Smooth muscle cell (in vitro differentiated cells): Measurements from ENCODE around the gene NIPAL3. TPM values are rescaled to one million over a fixed set of nuclear protein-coding genes. Genes with fewer than 3 reads are reported as not detected.
A peak's percentile ranks its signal among the peaks of the same experiment; 100 is the strongest.

Experiments used
- DNase-seq: peaks from one replicate; lab custom pipeline; 2025; ENCODE audit not compliant: unreplicated experiment; lab: John Stamatoyannopoulos, UW
- H2AFZ ChIP-seq: fragments of 200-600 bp; sonication (generic); 2 replicates; pipeline ENCODE4 v1.6.0; 2016; ENCODE audit warnings: antibody characterized with exemption, low read depth, mild to moderate bottlenecking
- H3F3A ChIP-seq: fragments of 200-600 bp; sonication (generic); 2 replicates; pipeline ENCODE4 v1.6.0; 2017; ENCODE audit warnings: antibody characterized with exemption, low read depth
- H3K27ac ChIP-seq: fragments of 200-600 bp; sonication (generic); 2 replicates; pipeline ENCODE4 v1.5.1; 2016; ENCODE audit warnings: low read depth, mild to moderate bottlenecking
- H3K27me3 ChIP-seq: fragments of 200-600 bp; sonication (generic); 2 replicates; pipeline ENCODE4 v1.6.1; 2016; ENCODE audit warnings: low read depth, mild to moderate bottlenecking
- H3K36me3 ChIP-seq: fragments of 200-600 bp; sonication (generic); 2 replicates; pipeline ENCODE4 v1.5.1; 2016; ENCODE audit warnings: low read depth
- H3K4me1 ChIP-seq: fragments of 200-600 bp; sonication (generic); 2 replicates; pipeline ENCODE4 v1.5.1; 2016; ENCODE audit warnings: low read depth
- H3K4me2 ChIP-seq: fragments of 200-600 bp; sonication (generic); 2 replicates; pipeline ENCODE4 v1.6.0; 2016; ENCODE audit warnings: mild to moderate bottlenecking
- H3K4me3 ChIP-seq: fragments of 200-600 bp; sonication (generic); 2 replicates; pipeline ENCODE4 v1.5.1; 2016; ENCODE audit warnings: mild to moderate bottlenecking
- H3K79me2 ChIP-seq: fragments of 200-600 bp; sonication (generic); 2 replicates; pipeline ENCODE4 v1.6.0; 2016; ENCODE audit warnings: low read depth, mild to moderate bottlenecking
- H3K9ac ChIP-seq: fragments of 200-600 bp; sonication (generic); 2 replicates; pipeline ENCODE4 v1.6.0; 2016; ENCODE audit warnings: low read depth
- H3K9me3 ChIP-seq: fragments of 200-600 bp; sonication (generic); replicated peaks from 2 replicates; pipeline ENCODE4 v1.5.1; 2016; ENCODE audit warnings: low read depth
- H4K20me1 ChIP-seq: fragments of 200-600 bp; sonication (generic); 2 replicates; pipeline ENCODE4 v1.6.0; 2016; ENCODE audit warnings: low read depth
- WGBS: methylation state at CpG from one replicate; pipeline ENCODE4 v1.1.7; 2016; ENCODE audit warnings: low lambda C conversion rate; 5-methylcytosine and 5-hydroxymethylcytosine counted together
- polyA plus RNA-seq: library from polyadenylated mRNA; unstranded; fragments of >200 nt; fragmentation: Nextera tagmentation; extraction: Ambion mirVana; gene quantifications from 2 replicates; pipeline ENCODE4 v1.2.1, GENCODE V29; 2016
- total RNA-seq: library from RNA; depleted of rRNA; stranded (reverse); fragments of >200 nt; gene quantifications from 2 replicates; pipeline ENCODE4 v1.2.3, GENCODE V29; 2014
- TF ChIP-seq, protein P1 (sequence below): fragments of 200-600 bp; sonication (generic); IDR thresholded peaks from 2 replicates; pipeline ENCODE4 v1.5.1; 2017; ENCODE audit warnings: borderline replicate concordance, mild to moderate bottlenecking, antibody characterized with exemption; ENCODE audit not compliant: insufficient read depth, poor library complexity, severe bottlenecking

Gene NIPAL3
- total and polyA plus RNA-seq, 2 experiments from 2014 or later, result 9.3 to 22.5 TPM

DNA sequence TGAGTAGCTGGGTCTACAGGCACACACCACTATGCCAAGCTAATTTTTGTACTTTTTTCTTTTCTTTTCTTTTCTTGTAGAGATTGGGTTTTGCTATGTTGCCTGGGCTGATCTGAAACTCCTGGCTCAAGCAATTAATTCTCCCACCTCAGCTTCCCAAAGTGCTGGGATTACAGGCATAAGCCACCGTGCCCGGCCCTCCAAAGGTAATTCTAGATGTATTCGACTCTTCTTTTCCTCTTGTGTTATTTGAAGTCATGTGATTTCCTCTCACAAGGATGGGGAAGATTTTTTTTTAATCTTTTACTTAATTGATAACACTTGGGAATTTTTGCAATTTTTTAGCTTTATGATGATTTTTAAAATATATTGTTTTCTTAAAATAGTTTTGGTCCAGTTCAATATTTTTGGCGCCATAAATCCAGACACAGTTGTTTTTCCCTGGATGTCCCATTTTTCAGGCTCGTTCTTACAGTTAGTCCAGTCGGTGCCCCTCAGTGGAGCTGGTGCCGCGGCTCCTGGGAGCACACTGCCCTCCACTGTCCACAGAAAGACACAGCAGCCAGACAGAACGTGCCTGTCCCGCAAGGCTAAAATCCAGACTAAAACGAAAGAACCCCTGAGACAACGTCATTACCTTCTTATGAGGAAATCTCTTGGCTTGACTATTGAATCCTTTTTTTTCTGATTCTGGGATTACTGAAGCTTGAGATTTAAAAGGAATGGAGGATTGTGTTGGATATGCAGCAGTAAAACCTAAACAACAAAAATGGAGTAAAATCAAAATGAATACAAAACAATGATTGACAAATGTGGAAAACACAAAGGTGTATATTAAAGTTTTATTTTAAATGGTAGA is 24.4 kb upstream of the NIPAL3 start:
- 22% methylated on average over 12 of the region's 12 CpGs for WGBS
- DNase-seq, result peak; percentile 17
- no peak overlapping the region for H2AFZ ChIP-seq

DNA sequence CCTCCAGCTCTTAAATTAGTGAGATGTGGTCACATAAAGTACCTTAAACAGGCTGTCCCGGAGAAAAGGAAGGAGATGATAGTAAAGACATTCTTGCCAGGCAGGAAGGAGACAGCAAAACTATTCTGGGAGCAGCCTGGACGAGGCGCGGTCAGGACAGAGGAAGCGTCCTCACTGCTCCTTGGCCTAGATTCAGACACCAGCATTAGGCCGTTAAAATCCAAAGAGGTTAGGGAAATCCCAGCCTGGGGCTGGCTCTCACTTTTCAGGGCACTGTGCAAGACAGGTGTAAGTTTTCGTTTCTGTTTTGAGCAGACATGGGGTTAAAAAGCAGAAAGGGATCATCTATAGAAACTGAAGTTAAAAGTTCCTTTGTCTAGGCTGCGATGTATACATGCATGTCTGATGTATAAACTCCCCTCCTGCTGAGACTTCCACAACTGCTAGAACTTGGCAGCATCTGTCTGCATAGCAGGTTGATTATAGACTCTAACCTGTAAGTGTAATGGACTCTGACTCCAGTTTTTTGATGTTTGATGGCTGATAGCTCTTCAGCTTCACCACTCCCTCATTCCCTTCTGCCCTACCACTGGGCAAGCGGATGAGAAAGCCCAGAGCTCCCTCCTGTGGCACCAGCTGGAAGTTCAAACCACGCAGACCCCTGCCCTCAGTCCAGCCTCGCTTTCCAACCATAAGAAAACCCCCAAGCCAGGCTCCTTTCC is 23.6 kb upstream of the NIPAL3 start:
- no peak overlapping the region for H3K4me2 ChIP-seq
- TF ChIP-seq, protein P1, sequence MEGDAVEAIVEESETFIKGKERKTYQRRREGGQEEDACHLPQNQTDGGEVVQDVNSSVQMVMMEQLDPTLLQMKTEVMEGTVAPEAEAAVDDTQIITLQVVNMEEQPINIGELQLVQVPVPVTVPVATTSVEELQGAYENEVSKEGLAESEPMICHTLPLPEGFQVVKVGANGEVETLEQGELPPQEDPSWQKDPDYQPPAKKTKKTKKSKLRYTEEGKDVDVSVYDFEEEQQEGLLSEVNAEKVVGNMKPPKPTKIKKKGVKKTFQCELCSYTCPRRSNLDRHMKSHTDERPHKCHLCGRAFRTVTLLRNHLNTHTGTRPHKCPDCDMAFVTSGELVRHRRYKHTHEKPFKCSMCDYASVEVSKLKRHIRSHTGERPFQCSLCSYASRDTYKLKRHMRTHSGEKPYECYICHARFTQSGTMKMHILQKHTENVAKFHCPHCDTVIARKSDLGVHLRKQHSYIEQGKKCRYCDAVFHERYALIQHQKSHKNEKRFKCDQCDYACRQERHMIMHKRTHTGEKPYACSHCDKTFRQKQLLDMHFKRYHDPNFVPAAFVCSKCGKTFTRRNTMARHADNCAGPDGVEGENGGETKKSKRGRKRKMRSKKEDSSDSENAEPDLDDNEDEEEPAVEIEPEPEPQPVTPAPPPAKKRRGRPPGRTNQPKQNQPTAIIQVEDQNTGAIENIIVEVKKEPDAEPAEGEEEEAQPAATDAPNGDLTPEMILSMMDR, result peak; percentile 66
- 61% methylated on average over 11 of the region's 11 CpGs for WGBS
- H3K27ac ChIP-seq, result no peak overlapping the region
- no peaks in the 10 kb centered on the region for H3K79me2 ChIP-seq
- no peaks in the 10 kb centered on the region for H3K27me3 ChIP-seq
- no peaks in the 10 kb centered on the region for H3K36me3 ChIP-seq
- no peak overlapping the region for H3K9ac ChIP-seq
- H2AFZ ChIP-seq, result no peak overlapping the region
- DNase-seq, result no peak
- peaks cover 7% of the 10 kb centered on the region for H3F3A ChIP-seq
- H3K4me3 ChIP-seq, result no peak overlapping the region
- peaks cover 5% of the 10 kb centered on the region for H3K4me1 ChIP-seq
- no peaks in the 10 kb centered on the region for H3K9me3 ChIP-seq
- peaks cover 12% of the 10 kb centered on the region for H4K20me1 ChIP-seq

More for the DNA sequence above, 24.4 kb upstream of the NIPAL3 start:
- Histone ChIP-seq H3K9ac (no peak overlapping the region), H3K4me1 (peaks cover 5% of the 10 kb centered on the region), H3K79me2 (no peaks in the 10 kb centered on the region), H3K27ac (no peak overlapping the region), H3K9me3 (no peaks in the 10 kb centered on the region), H3K27me3 (no peaks in the 10 kb centered on the region), H3K4me2 (no peak overlapping the region), H3K4me3 (no peak overlapping the region), H3K36me3 (no peaks in the 10 kb centered on the region), H4K20me1 (peaks cover 19% of the 10 kb centered on the region), H3F3A (peaks cover 13% of the 10 kb centered on the region)
- TF ChIP-seq, protein P1, result peak; percentile 93

DNA sequence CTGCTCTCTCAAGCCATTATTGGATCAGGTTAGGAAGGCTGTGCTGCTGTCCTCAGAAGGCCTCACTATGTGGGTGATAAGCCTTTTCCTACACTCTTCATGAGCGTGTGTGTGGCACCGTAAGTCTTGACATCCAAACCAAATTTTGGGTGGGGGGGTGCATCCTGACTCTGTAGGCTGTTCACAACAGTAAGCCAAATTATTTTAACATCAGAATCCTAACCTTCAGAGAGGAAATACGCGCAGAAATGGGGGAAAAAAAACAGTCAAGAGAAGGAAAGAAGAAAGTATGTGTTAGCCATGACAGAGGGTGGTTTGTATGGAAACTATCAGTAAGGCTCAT is 23.0 kb upstream of the NIPAL3 start:
- H3K9ac ChIP-seq, result no peak overlapping the region
- H3K27ac ChIP-seq, result no peak overlapping the region
- TF ChIP-seq, protein P1, result peak; percentile 3
- H4K20me1 ChIP-seq, result peaks cover 12% of the 10 kb centered on the region
- no peak for DNase-seq
- no peak overlapping the region for H3K4me2 ChIP-seq
- WGBS, result 78% methylated on average over 4 of the region's 4 CpGs
- peaks cover 7% of the 10 kb centered on the region for H3F3A ChIP-seq
- no peaks in the 10 kb centered on the region for H3K36me3 ChIP-seq
- no peak overlapping the region for H3K4me3 ChIP-seq
- no peaks in the 10 kb centered on the region for H3K9me3 ChIP-seq
- no peak overlapping the region for H2AFZ ChIP-seq
- peaks cover 5% of the 10 kb centered on the region for H3K4me1 ChIP-seq
- H3K79me2 ChIP-seq, result no peaks in the 10 kb centered on the region
- H3K27me3 ChIP-seq, result no peaks in the 10 kb centered on the region
